Endometrial microvascular endothelial cells (primary cell): ENCODE data around the gene KIFBP. TPM values are rescaled to one million over a fixed set of nuclear protein-coding genes. Genes with fewer than 3 reads are reported as not detected.
"Not testable (repeated sequence)": the region's sequence is repeated elsewhere in the genome, so short reads cannot be mapped to it uniquely, and the experiment has no call there.

Source experiments
- in situ Hi-C: cut with HindIII; loops from 2 replicates; pipeline ENCODE4 v1.10.0; 2017; ENCODE audit warnings: low sequenced_read_pairs, low pct_unique_long_range_greater_than_20kb; ENCODE audit errors: inconsistent ontology term
- total RNA-seq: library from RNA; depleted of rRNA; stranded (reverse); fragments of >200 nt; gene quantifications from one replicate; pipeline ENCODE4 v1.2.3, GENCODE V29; 2015; ENCODE audit errors: inconsistent ontology term

The KIFBP gene
- total RNA-seq, 1 donor from 2014 or later = 58.4 TPM

- in situ Hi-C loops = no loop called here
Observed at GRCh38 chr10:68989317-68989990, 851 bp downstream of the KIFBP start.

- in situ Hi-C loops = no loop called here
Observed at GRCh38 chr10:68992636-68993440, 4.2 kb downstream of the KIFBP start.

- in situ Hi-C loops = no loop called here
Observed at GRCh38 chr10:68997211-68997610, 8.6 kb downstream of the KIFBP start.

- in situ Hi-C loops = no loop called here
Observed at GRCh38 chr10:69004821-69005220, 16.2 kb downstream of the KIFBP start.

- in situ Hi-C loops = no loop called here
Observed at GRCh38 chr10:69005704-69006485, 17.3 kb downstream of the KIFBP start.

GRCh38 chr10:69007260-69007659 is 18.7 kb downstream of the KIFBP start:
- in situ Hi-C loops = no loop called here

- in situ Hi-C loops = no loop called here
Observed at GRCh38 chr10:69009360-69009759, 20.8 kb downstream of the KIFBP start.

- in situ Hi-C loops = loop anchor here (10.0 kb wide), 1 partner anchor 55 kb away; no protein-coding TSS in a partner anchor
Observed at GRCh38 chr10:69010151-69010640, 21.6 kb downstream of the KIFBP start.

- in situ Hi-C loops = loop anchor here (10.0 kb wide), 1 partner anchor 52 kb away; no protein-coding TSS in a partner anchor
Observed at GRCh38 chr10:69012778-69013177, 24.2 kb downstream of the KIFBP start.

GRCh38 chr10:69014171-69014570 is 25.6 kb downstream of the KIFBP start:
- in situ Hi-C loops = loop anchor here (10.0 kb wide), 1 partner anchor 51 kb away; no protein-coding TSS in a partner anchor

- in situ Hi-C loops = loop anchor here (10.0 kb wide), 1 partner anchor 46 kb away; no protein-coding TSS in a partner anchor
Observed at GRCh38 chr10:69018613-69019012, 30.0 kb downstream of the KIFBP start.

- in situ Hi-C loops = no loop called here
Observed at GRCh38 chr10:69022611-69023010, 34.0 kb downstream of the KIFBP start.

- in situ Hi-C loops = no loop called here
Observed at GRCh38 chr10:69025370-69025896, 36.8 kb downstream of the KIFBP start.

GRCh38 chr10:69033256-69033655 is 44.7 kb downstream of the KIFBP start:
- in situ Hi-C loops = no loop called here

GRCh38 chr10:69037489-69037888 is 48.9 kb downstream of the KIFBP start:
- in situ Hi-C loops = no loop called here

GRCh38 chr10:69040904-69041303 is 52.3 kb downstream of the KIFBP start:
- in situ Hi-C loops = not testable (repeated sequence)

GRCh38 chr10:69042417-69042816 is 53.8 kb downstream of the KIFBP start:
- in situ Hi-C loops = no loop called here

- in situ Hi-C loops = no loop called here
Observed at GRCh38 chr10:69042838-69043237, 54.2 kb downstream of the KIFBP start.
